GM18498 (cell line): Measurements from ENCODE around the gene TCF3.
"Not testable (repeated sequence)": the region's sequence is repeated elsewhere in the genome, so short reads cannot be mapped to it uniquely, and the experiment has no call there.

Source experiments
- ATAC-seq: cut with Tn5 transposase; IDR thresholded peaks from one replicate; pipeline ENCODE4 v1.9.1; 2021; ENCODE audit warnings: mild to moderate bottlenecking, moderate library complexity; ENCODE audit not compliant: unreplicated experiment

The TCF3 gene

DNA sequence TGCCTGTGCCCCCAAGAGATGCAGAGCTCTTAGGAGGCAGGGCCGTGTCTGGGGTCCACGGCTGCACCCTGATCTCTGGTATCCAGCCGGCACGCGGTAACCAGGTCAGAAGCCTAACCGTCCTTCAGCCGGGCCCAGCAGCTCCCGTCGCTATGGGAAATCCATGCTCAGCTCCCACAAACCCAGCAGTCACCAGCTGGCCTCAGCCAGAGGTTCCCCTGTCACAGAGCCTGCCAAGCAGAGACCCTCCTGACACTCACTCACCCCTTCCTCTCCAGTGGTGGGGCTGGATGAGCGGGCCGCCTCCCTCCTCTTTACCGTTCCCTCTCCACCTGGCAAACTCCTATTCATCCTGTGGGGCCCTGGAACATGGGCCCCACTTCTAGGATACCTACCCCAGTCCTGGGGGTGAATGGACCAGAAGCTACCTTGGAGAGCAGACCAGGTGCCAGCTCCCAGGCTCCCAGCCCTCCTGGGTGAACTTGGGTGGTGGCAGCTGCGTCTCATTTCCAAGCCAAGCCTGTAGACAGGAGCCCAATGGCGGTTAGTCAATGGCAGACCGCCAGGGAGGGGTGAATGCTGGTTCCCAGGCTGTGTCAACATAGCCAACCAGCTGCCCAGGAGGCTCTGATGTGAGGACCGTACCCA lies 21.4 kb upstream of the TCF3 start:
- ATAC-seq: no peak

- ATAC-seq: no peak
These were observed 20.6 kb upstream of the TCF3 start for GRCh38 chr19:1672769-1673644.

GRCh38 chr19:1672038-1672768 lies 19.8 kb upstream of the TCF3 start:
- ATAC-seq: no peak

- no peak for ATAC-seq
These were observed 19.3 kb upstream of the TCF3 start for GRCh38 chr19:1671716-1672037.

GRCh38 chr19:1670747-1671146 lies 18.3 kb upstream of the TCF3 start:
- not testable (repeated sequence) for ATAC-seq

DNA sequence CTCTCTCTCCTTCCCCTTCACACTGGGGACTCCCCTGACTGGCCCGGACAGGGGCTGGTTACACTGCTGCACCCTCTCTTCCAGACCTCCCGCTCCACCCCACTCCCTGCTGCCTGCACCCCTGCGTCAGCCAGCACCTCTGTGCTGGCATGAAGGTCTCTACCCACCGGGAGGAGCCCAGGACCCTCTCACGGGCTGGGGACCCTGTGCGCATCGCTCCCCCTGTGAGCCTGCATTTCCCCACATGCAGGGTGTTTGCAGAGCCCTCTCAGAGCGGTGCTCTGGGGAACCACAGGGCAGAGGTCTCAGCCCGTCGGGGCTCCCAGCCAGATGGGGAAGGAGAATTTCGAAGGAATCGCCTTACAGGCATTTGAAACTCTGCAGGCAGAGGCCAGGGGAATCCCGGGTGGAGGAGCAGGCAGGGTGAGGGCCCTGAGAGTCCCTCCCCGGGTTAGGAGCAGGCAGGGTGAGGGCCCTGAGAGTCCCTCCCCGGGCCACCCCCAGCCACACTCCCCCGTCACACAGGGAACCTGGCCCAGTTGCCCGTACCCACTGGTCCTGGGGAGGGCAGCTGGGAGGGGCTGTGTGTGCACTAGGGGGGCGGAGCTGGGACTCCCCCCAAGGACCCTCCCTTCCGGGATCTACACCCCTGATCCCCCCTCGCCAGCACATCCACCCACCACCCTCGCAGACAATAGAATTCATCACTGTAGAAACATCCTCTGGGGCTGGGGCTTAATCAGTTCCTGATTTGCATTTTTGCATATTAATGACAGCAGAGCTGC lies 16.3 kb upstream of the TCF3 start:
- ATAC-seq: no peak

- ATAC-seq: no peak
These were observed 15.7 kb upstream of the TCF3 start for GRCh38 chr19:1668048-1668485.

DNA sequence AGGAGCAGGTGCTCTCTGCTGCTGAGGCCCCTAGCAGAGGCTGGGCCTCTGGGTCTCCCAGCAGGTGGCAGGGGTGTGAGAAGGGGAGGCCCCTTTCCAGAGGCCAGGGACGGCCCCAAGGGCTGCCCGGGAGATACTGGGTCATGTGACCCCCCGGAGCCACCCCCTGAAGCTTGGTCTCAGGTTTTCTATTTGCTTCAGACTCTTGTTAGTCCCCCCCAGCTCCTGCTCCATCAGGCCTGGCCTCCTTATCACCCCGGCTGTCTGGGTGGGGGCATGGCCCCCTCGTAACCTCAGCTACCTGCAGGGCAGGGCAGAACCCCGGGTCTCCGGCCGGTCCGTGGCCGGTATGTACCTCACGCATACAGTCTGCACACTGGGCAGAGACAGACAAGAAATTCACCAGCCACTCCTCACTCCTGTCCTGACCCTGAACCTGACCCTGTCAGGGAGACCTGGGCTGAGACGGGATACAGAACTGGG lies 13.2 kb upstream of the TCF3 start:
- no peak for ATAC-seq

GRCh38 chr19:1663852-1664251 lies 11.4 kb upstream of the TCF3 start:
- no peak for ATAC-seq

- not testable (repeated sequence) for ATAC-seq
These were observed 10.8 kb upstream of the TCF3 start for GRCh38 chr19:1663227-1663626.

- no peak for ATAC-seq
These were observed 9.6 kb upstream of the TCF3 start for GRCh38 chr19:1661995-1662394.

DNA sequence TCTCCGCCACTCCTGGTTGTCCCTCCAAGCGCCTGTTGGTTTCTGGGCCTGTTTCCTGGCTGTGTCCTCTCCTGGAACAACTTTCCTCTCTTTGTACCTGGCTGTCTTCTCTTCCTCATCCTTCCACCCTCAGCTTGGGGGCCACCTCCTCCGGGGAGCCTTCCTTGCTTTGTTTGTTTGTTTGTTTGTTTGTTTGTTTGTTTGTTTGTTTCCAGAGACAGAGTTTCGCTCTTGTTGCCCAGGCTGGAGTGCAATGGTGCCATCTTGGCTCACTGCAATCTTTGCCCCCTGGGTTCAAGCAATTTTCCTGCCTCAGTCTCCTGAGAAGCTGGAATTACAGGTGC lies 6.6 kb upstream of the TCF3 start:
- no peak for ATAC-seq

DNA sequence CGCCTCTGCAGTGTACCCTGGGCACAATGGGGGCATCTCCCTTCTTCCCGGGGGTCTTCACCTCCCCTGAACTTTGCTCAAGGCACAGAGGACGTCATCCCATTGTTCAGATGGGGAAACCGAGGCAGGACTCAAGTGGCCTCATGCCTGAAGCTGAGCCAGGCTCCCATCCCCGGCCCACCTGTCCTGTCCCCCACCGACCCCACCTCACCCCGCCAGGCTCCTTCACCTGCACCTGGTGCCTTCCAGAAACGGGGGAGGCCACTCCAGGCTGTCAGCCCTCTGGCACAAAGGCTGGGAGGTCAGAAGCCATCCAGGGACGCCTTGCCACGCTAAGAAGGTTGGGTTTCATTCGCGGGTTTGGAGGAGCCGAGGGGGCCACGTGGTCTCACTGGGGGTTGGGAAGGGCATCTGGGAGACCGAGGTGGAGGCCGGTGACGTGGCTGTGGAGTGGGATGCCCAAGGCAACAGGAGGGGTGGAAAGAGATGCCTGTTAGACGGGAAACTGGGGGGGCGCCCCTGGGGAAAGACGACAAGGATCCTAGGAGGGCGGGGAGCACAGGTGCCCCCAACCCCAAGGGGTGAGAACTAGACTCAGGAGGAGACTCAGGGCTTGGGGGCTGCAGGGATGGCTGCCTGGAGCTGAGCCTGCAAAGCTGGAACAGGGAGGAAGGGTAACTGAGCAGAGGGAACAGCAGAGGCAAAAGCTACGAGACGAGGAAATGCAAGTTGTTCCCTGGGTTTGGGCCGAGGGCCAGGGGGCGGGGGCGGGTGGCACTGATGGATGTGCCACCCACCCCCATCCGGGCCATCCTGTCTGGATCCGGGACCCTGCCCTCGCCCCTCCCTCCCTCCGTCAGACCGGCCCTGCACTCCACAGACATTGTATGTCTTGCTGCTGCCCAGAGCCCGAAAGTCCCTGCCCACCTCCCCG lies 6.0 kb upstream of the TCF3 start:
- no peak for ATAC-seq

GRCh38 chr19:1657746-1658145 lies 5.3 kb upstream of the TCF3 start:
- no peak for ATAC-seq

GRCh38 chr19:1656988-1657536 lies 4.6 kb upstream of the TCF3 start:
- no peak for ATAC-seq

DNA sequence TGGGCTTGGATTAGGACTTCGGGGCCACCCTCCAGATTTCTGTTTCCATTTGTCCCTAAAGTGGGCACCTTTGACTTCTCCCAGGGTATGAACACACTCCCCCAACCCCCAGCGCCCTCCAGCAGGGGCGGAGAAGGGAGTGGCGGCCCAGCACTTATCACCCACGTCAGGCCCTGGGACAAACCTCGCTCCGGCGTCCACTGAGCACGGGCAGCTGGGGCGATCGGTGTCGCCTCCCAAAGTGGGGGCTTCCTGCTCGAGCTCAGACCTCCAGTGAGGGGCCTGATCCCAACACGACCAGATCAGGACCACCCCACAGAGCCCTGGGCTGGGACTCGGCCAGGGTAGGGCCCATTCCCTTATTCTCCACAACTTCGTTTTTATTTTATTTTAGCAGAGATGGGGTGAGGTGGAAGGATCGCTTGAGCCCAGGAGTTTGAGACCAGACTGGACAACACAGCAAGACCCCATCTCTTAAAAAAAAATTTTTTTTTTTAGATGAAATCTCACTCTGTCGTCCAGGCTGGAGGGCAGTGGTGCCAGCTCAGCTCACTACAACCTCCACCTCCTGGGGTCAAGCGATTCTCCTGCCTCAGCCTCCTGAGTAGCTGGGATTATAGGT lies 3.7 kb upstream of the TCF3 start:
- no peak for ATAC-seq

GRCh38 chr19:1655131-1655981 lies 2.9 kb upstream of the TCF3 start:
- ATAC-seq: no peak

DNA sequence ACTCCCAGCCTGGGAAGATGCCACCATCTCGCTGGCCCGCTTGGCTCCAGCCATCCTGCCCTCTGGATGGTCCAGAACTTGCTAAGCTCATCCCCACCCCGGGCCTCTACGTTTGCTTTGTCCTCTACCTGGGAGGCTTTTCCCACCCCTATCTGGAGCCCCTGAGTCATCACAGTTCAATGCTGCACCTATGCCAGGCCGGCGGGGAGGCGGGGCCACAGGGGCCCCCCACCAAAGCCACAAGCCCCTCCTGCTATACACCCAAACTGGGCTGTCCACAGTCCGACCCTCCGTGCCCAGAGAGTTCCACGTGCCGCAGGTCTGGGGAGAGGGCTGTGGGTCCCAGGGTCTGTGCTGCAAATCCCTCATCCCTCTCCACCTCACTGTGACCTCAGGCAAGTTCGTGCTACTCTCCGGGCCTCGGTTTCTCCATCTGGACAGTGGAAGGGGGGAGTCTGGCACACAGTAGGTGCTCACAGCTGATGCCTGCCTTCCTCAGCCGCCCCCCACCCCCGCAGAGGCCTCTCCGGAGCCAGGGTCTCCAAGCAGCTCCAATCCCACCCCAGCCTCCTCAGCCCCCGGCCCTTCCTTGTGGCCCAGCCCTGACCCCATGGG lies 1.9 kb upstream of the TCF3 start:
- no peak for ATAC-seq
